ENCODE measurements around the gene ARHGAP20. TPM values are rescaled to one million over a fixed set of nuclear protein-coding genes. Genes with fewer than 3 reads are reported as not detected.

The ARHGAP20 gene
- total and polyA plus RNA-seq, 9 of the 15 experiments (the other 6 are each of a cell fraction or from before 2014, with no cell fraction given), result 0.07 TPM; not detected in 8

DNA sequence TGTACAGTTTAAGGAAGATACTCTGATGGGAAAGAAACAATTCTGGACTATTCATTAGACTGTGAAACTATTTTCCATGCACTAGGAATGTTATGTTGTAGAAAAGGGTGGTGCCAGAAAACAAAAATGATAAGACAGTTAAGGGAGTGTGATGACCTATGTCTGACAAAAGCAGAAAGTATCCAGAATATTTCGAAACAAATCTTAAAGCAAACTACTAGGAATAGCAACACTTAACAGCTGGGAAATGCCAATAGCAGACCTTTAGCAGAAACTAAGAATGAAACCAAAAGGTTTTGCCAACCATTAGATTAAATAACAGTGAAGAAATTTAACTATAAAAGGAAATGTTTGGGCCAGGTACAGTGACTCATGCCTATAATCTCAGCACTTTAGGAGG is 3.3 kb upstream of the ARHGAP20 start:
- H3K9ac ChIP-seq (ENCODE audit: insufficient read depth in 1 of 2, low read depth in 2 of 2, low read length in 2 of 2), result no peak overlapping the region
- H3K4me3 ChIP-seq, result no peak overlapping the region
- ChIA-PET CTCF (ENCODE audit: low intra/inter-chr PET ratio) (no interaction called here), POLR2A (no interaction called here)
- FAIRE-seq, result no peak
- BruUV-seq (replicated peaks), result no TSS peak
- in situ Hi-C loops (cut with MboI) (no loop called here), intact Hi-C loops (cut with micrococcal nuclease) (no loop called here)
- DNase-seq (ENCODE audit: extremely low read depth in 1 of 4, low spot score in 3 of 4), result no peak
- H3K4me1 ChIP-seq (replicated peaks in 1 of 2; ENCODE audit: control insufficient read depth in 2 of 2, insufficient read depth in 2 of 2, low read length in 2 of 2), result peaks cover 0 to 14% of the 10 kb centered on the region in 2 experiments; a peak in 2 of 5 replicates
- no peak overlapping the region for H3K4me2 ChIP-seq (ENCODE audit: insufficient read depth, low read length)
- no peak for ATAC-seq
- 4% methylated on average over 1 of the region's 1 CpG for WGBS (ENCODE audit: insufficient coverage, low coverage, missing lambda C conversion rate)
- no peaks in the 10 kb centered on the region for H3K36me3 ChIP-seq (ENCODE audit: control insufficient read depth, insufficient read depth, low read length)
- no peaks in the 10 kb centered on the region for H4K20me1 ChIP-seq (replicated peaks; ENCODE audit: control insufficient read depth, insufficient read depth, low read length)
- no peaks in the 10 kb centered on the region for H3K9me3 ChIP-seq (replicated peaks; ENCODE audit: control insufficient read depth, insufficient read depth, low read depth, low read length)
- H2AFZ ChIP-seq (ENCODE audit: low read depth, low read length), result no peak overlapping the region
- no peaks in the 10 kb centered on the region for H3K9me1 ChIP-seq (ENCODE audit: control insufficient read depth, insufficient read depth, low read length)
- no peaks in the 10 kb centered on the region for H3K79me2 ChIP-seq (ENCODE audit: control insufficient read depth, insufficient read depth, low read length)
- H3K27ac ChIP-seq (ENCODE audit: extremely low read depth, low read depth, low read length), result no peak overlapping the region
- H3K27me3 ChIP-seq (ENCODE audit: control insufficient read depth in 2 of 2, insufficient read depth in 2 of 2, low read length in 2 of 2), result no peaks in the 10 kb centered on the region; a peak in 1 of 5 replicates
- TF ChIP-seq FOXA1 (IDR thresholded peaks at IDR 0.05; ENCODE audit: borderline replicate concordance) (no peak), CC2D1A (IDR thresholded peaks at IDR 0.05) (no peak), NCOR1 (IDR thresholded peaks at IDR 0.05) (no peak), FOXA3 (CRISPR knock-in tag; conservative IDR thresholded peaks at IDR 0.05 in 1 of 2, IDR thresholded peaks at IDR 0.05 in 1 of 2) (no peak), NCOA1 (IDR thresholded peaks at IDR 0.05; ENCODE audit: low read depth) (no peak), KDM4B (IDR thresholded peaks at IDR 0.05; ENCODE audit: borderline replicate concordance in 2 of 2, low read depth in 1 of 2) (no peak), BCL6 (CRISPR knock-in tag; IDR thresholded peaks at IDR 0.05) (no peak), ETV1 (tag; conservative IDR thresholded peaks at IDR 0.05; ENCODE audit: low read depth) (no peak), RAD51 (IDR thresholded peaks at IDR 0.05; ENCODE audit: borderline replicate concordance, low read depth) (no peak), ZNF444 (CRISPR knock-in tag; IDR thresholded peaks at IDR 0.05) (no peak)
- TF ChIP-seq, protein P1, sequence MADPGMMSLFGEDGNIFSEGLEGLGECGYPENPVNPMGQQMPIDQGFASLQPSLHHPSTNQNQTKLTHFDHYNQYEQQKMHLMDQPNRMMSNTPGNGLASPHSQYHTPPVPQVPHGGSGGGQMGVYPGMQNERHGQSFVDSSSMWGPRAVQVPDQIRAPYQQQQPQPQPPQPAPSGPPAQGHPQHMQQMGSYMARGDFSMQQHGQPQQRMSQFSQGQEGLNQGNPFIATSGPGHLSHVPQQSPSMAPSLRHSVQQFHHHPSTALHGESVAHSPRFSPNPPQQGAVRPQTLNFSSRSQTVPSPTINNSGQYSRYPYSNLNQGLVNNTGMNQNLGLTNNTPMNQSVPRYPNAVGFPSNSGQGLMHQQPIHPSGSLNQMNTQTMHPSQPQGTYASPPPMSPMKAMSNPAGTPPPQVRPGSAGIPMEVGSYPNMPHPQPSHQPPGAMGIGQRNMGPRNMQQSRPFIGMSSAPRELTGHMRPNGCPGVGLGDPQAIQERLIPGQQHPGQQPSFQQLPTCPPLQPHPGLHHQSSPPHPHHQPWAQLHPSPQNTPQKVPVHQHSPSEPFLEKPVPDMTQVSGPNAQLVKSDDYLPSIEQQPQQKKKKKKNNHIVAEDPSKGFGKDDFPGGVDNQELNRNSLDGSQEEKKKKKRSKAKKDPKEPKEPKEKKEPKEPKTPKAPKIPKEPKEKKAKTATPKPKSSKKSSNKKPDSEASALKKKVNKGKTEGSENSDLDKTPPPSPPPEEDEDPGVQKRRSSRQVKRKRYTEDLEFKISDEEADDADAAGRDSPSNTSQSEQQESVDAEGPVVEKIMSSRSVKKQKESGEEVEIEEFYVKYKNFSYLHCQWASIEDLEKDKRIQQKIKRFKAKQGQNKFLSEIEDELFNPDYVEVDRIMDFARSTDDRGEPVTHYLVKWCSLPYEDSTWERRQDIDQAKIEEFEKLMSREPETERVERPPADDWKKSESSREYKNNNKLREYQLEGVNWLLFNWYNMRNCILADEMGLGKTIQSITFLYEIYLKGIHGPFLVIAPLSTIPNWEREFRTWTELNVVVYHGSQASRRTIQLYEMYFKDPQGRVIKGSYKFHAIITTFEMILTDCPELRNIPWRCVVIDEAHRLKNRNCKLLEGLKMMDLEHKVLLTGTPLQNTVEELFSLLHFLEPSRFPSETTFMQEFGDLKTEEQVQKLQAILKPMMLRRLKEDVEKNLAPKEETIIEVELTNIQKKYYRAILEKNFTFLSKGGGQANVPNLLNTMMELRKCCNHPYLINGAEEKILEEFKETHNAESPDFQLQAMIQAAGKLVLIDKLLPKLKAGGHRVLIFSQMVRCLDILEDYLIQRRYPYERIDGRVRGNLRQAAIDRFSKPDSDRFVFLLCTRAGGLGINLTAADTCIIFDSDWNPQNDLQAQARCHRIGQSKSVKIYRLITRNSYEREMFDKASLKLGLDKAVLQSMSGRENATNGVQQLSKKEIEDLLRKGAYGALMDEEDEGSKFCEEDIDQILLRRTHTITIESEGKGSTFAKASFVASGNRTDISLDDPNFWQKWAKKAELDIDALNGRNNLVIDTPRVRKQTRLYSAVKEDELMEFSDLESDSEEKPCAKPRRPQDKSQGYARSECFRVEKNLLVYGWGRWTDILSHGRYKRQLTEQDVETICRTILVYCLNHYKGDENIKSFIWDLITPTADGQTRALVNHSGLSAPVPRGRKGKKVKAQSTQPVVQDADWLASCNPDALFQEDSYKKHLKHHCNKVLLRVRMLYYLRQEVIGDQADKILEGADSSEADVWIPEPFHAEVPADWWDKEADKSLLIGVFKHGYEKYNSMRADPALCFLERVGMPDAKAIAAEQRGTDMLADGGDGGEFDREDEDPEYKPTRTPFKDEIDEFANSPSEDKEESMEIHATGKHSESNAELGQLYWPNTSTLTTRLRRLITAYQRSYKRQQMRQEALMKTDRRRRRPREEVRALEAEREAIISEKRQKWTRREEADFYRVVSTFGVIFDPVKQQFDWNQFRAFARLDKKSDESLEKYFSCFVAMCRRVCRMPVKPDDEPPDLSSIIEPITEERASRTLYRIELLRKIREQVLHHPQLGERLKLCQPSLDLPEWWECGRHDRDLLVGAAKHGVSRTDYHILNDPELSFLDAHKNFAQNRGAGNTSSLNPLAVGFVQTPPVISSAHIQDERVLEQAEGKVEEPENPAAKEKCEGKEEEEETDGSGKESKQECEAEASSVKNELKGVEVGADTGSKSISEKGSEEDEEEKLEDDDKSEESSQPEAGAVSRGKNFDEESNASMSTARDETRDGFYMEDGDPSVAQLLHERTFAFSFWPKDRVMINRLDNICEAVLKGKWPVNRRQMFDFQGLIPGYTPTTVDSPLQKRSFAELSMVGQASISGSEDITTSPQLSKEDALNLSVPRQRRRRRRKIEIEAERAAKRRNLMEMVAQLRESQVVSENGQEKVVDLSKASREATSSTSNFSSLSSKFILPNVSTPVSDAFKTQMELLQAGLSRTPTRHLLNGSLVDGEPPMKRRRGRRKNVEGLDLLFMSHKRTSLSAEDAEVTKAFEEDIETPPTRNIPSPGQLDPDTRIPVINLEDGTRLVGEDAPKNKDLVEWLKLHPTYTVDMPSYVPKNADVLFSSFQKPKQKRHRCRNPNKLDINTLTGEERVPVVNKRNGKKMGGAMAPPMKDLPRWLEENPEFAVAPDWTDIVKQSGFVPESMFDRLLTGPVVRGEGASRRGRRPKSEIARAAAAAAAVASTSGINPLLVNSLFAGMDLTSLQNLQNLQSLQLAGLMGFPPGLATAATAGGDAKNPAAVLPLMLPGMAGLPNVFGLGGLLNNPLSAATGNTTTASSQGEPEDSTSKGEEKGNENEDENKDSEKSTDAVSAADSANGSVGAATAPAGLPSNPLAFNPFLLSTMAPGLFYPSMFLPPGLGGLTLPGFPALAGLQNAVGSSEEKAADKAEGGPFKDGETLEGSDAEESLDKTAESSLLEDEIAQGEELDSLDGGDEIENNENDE (IDR thresholded peaks at IDR 0.05; ENCODE audit: low read depth, low read length), result no peak
- TF ChIP-seq, protein P2, sequence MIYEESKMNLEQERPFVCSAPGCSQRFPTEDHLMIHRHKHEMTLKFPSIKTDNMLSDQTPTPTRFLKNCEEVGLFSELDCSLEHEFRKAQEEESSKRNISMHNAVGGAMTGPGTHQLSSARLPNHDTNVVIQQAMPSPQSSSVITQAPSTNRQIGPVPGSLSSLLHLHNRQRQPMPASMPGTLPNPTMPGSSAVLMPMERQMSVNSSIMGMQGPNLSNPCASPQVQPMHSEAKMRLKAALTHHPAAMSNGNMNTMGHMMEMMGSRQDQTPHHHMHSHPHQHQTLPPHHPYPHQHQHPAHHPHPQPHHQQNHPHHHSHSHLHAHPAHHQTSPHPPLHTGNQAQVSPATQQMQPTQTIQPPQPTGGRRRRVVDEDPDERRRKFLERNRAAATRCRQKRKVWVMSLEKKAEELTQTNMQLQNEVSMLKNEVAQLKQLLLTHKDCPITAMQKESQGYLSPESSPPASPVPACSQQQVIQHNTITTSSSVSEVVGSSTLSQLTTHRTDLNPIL (CRISPR knock-in tag; IDR thresholded peaks at IDR 0.05), result no peak
